HepG2 (cell line): ENCODE results near the gene THRAP3. TPM values are rescaled to one million over a fixed set of nuclear protein-coding genes. Genes with fewer than 3 reads are reported as not detected.

Experiments used
- ATAC-seq: fragments of 200-7000 bp; cut with Tn5 transposase; 3 replicates; pipeline ENCODE4 v1.9.1; 2020; ENCODE audit warnings: mild to moderate bottlenecking, moderate library complexity
- BruUV-seq: library from RNA; stranded (reverse); fragments of 400-500 nt; replicated peaks from 2 replicates; lab custom pipeline; 2021; lab: Mats Ljungman, UMichigan
- CTCF ChIA-PET: fragments of 300-600 bp; formaldehyde crosslinking; extraction: SDS; loops from one replicate; lab custom pipeline; 2021; ENCODE audit warnings: low total read pairs, inconsistent platforms, low intra/inter-chr PET ratio; lab: Yijun Ruan, JAX
- POLR2A ChIA-PET: fragments of 350-600 bp; sonication (Branson Sonifier 250); formaldehyde crosslinking; loops from one replicate; lab custom pipeline; 2020; ENCODE audit warnings: antibody characterized with exemption, inconsistent platforms; lab: Yijun Ruan, JAX
- DNase-seq: peaks from one replicate; pipeline ENCODE4 v3.0.0-alpha.2; 2015; ENCODE audit warnings: low spot score
- FAIRE-seq: peaks from 3 replicates; lab custom pipeline; 2011; peaks lifted over from hg19 to GRCh38; lab: Jason Lieb, UNC
- H2AFZ ChIP-seq: one replicate; pipeline ENCODE4 v1.6.1; 2011; ENCODE audit warnings: low read length, inconsistent platforms
- H3K27ac ChIP-seq: fragments of 300-600 bp; 3 replicates; pipeline ENCODE4 v1.8.0; 2011; ENCODE audit warnings: mixed run types, mild to moderate bottlenecking, mixed read lengths, low read length, inconsistent platforms; ENCODE audit not compliant: insufficient read depth; ENCODE audit errors: extremely low read length
- H3K27me3 ChIP-seq, 2 experiments: fragments of 200-600 bp in 1 of 2; 2 replicates in 1 of 2; 3 replicates in 1 of 2; pipeline versions ENCODE4 v1.6.0 to v1.8.0; 2011; ENCODE audit warnings: low read length in 2 of 2, mild to moderate bottlenecking in 2 of 2, moderate library complexity in 2 of 2, inconsistent platforms in 1 of 2; ENCODE audit not compliant: insufficient read depth in 2 of 2, control insufficient read depth in 1 of 2
- H3K36me3 ChIP-seq, 2 experiments: fragments of 200-600 bp in 1 of 2; replicated peaks in 1 of 2; 2 replicates in 1 of 2; 3 replicates in 1 of 2; pipeline versions ENCODE4 v1.5.1 to v1.8.0; 2011; ENCODE audit warnings: low read length in 2 of 2, inconsistent platforms in 1 of 2; ENCODE audit not compliant: insufficient read depth in 2 of 2, control insufficient read depth in 1 of 2
- H3K4me1 ChIP-seq: 2 replicates; pipeline ENCODE4 v1.5.1; 2012; ENCODE audit warnings: low read length, inconsistent platforms; ENCODE audit not compliant: insufficient read depth
- H3K4me2 ChIP-seq: 2 replicates; pipeline ENCODE4 v1.6.0; 2011; ENCODE audit warnings: low read depth, low read length, inconsistent platforms
- H3K4me3 ChIP-seq, 3 experiments: fragments of 200-600 bp in 1 of 3; sonication (generic), shearing (Covaris generic) in 1 of 3; replicated peaks in 1 of 3; 2 replicates each; pipeline ENCODE4 v1.5.1; 2011 to 2016; ENCODE audit warnings: low read length in 3 of 3, inconsistent platforms in 2 of 3, low read depth in 2 of 3, mild to moderate bottlenecking in 2 of 3, control low read depth in 1 of 3, mixed read lengths in 1 of 3; ENCODE audit not compliant: insufficient read depth in 1 of 3
- H3K79me2 ChIP-seq: one replicate; pipeline ENCODE4 v1.6.1; 2011; ENCODE audit warnings: low read length, inconsistent platforms; ENCODE audit not compliant: insufficient read depth
- H3K9ac ChIP-seq: 2 replicates; pipeline ENCODE4 v1.6.0; 2011; ENCODE audit warnings: mild to moderate bottlenecking, low read depth, low read length, inconsistent platforms; ENCODE audit not compliant: insufficient read depth
- H3K9me3 ChIP-seq: 2 replicates; pipeline ENCODE4 v1.5.1; 2012; ENCODE audit warnings: mild to moderate bottlenecking, low read length
- H4K20me1 ChIP-seq: 2 replicates; pipeline ENCODE4 v1.6.0; 2011; ENCODE audit warnings: inconsistent platforms, mild to moderate bottlenecking, low read length, moderate library complexity; ENCODE audit not compliant: insufficient read depth
- DMAP1 ChIP-seq: IDR thresholded peaks from 2 replicates; pipeline ENCODE4 v1.6.1; 2016
- HNRNPK ChIP-seq: fragments of 200-400 bp; formaldehyde crosslinking; IDR thresholded peaks from 2 replicates; pipeline ENCODE4 v1.6.1; 2018; ENCODE audit warnings: low read length, low read depth, moderate library complexity, mild to moderate bottlenecking; ENCODE audit not compliant: poor library complexity, severe bottlenecking
- RBM22 ChIP-seq: fragments of 200-400 bp; formaldehyde crosslinking; optimal IDR thresholded peaks from 2 replicates; pipeline ENCODE3; 2017; ENCODE audit warnings: mild to moderate bottlenecking, low read length, moderate library complexity
- RXRA ChIP-seq: sonication (generic); formaldehyde crosslinking; IDR thresholded peaks from 2 replicates; pipeline ENCODE4 v1.5.1; 2020; ENCODE audit warnings: missing genetic modification reagents
- WGBS: methylation state at CpG from one replicate; pipeline ENCODE4 v1.1.6; 2017; ENCODE audit warnings: low lambda C conversion rate; 5-methylcytosine and 5-hydroxymethylcytosine counted together
- in situ Hi-C: cut with HindIII; loops from 2 replicates; pipeline ENCODE4 v1.10.0; 2017; ENCODE audit warnings: low pct_unique_long_range_greater_than_20kb; ENCODE audit not compliant: extremely low pct_ligation_motif_present
- intact Hi-C: fragments of 100-400 bp; cut with micrococcal nuclease; formaldehyde crosslinking; loops from one replicate; pipeline ENCODE4 v1.10.0; 2022; ENCODE audit not compliant: unreplicated experiment
- polyA plus RNA-seq, 8 experiments: library from polyadenylated mRNA; depleted of rRNA in 3 of 8; stranded (reverse) in 7 of 8; unstranded in 1 of 8; fragments of >200 nt; fragmentation: Illumina TruSeq in 4 of 8; extraction: Trizol in 4 of 8; gene quantifications; 2 replicates each; pipeline versions ENCODE4 v1.2.1 to v1.2.3, GENCODE V29; 2011 to 2016; ENCODE audit warnings: low read depth in 4 of 8, missing spikeins in 1 of 8, mixed read lengths in 1 of 8; ENCODE audit not compliant: insufficient read depth in 1 of 8
- total RNA-seq, 5 experiments: library from RNA; depleted of rRNA; stranded (reverse); fragments of >200 nt; fragmentation: Illumina TruSeq; extraction: Trizol; gene quantifications; 2 replicates each; pipeline ENCODE4 v1.2.3, GENCODE V29; 2016; ENCODE audit warnings: low read depth in 1 of 5

THRAP3 gene
- total and polyA plus RNA-seq, 2 of the 13 experiments (the other 11 are each of a cell fraction or from before 2014, with no cell fraction given) = 45.0 to 92.6 TPM

DNA sequence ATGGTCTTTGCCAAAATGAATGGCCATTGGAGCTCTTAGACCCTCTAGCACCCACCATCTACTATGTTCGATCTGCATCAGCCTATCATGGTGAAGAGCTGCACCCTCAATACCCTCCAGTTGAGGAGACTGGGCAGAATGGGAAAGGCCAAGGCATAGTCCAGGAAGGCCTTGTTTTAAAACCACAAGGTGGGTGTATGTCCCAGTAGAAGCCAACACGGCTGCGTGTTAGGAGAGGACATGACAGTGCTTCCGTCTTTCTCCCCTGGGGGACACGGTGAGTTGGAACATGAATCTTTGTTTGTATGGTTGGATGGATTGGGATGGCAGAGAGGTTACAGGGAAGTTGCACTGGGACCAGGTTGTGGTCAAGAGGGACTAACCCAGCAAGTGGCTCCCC lies 63.4 kb downstream of the THRAP3 start:
- no peak for DNase-seq
- Histone ChIP-seq H3K79me2 (peaks cover 10% of the 10 kb centered on the region), H3K27ac (no peak overlapping the region), H3K4me2 (no peak overlapping the region), H3K4me3 (no peak overlapping the region), H4K20me1 (no peaks in the 10 kb centered on the region), H2AFZ (no peak overlapping the region), H3K9me3 (no peaks in the 10 kb centered on the region), H3K4me1 (no peaks in the 10 kb centered on the region; the same call in 1 of the 2 replicates), H3K9ac (no peak overlapping the region), H3K36me3 (peaks cover 36 to 91% of the 10 kb centered on the region in 2 experiments), H3K27me3 (no peaks in the 10 kb centered on the region)
- no peak for ATAC-seq
- BruUV-seq = no TSS peak
- TF ChIP-seq RXRA (no peak), RBM22 (peak; percentile 73)
- FAIRE-seq = no peak
- intact Hi-C loops (loop anchor here (5.0 kb wide), 1 partner anchor 190 kb away; no protein-coding TSS in a partner anchor), in situ Hi-C loops (loop anchor here (5.0 kb wide), 1 partner anchor 135 kb away; no protein-coding TSS in a partner anchor)
- WGBS = 97% methylated on average over 5 of the region's 5 CpGs
- CTCF ChIA-PET = no interaction called here
- POLR2A ChIA-PET = no interaction called here

DNA sequence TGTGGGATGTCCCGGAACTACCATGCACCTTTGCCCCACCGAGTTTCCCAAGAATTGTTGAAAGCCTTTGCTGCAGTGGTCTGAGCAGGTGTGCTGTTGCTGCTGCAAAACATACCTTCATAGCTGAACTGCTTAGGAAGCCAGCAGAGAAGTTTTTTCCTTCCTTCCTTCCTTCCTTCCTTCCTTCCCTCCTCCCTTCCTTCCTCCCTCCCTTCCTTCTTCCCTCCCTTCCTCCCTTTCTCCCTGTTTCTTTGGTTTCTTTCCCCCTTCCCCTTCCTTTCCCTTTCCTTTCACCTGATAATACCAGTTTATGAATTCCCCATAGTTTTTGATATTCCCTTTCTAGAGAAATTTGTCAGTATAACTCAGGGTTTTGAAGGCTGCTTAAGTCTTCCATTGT lies 71.1 kb downstream of the THRAP3 start:
- peaks cover 26 to 79% of the 10 kb centered on the region in 2 experiments for H3K36me3 ChIP-seq
- in situ Hi-C loops = no loop called here
- no peak for FAIRE-seq

More for the DNA sequence above, 71.1 kb downstream of the THRAP3 start:
- intact Hi-C loops = no loop called here
- DNase-seq (no peak), ATAC-seq (no peak)
- Histone ChIP-seq H4K20me1 (no peaks in the 10 kb centered on the region; the same call in 1 of the 2 replicates), H3K27me3 (no peaks in the 10 kb centered on the region), H3K9ac (no peak overlapping the region), H3K27ac (no peak overlapping the region), H3K4me2 (no peak overlapping the region), H3K9me3 (no peaks in the 10 kb centered on the region), H3K4me3 (no peak overlapping the region), H3K4me1 (peaks cover 17% of the 10 kb centered on the region), H3K79me2 (no peaks in the 10 kb centered on the region), H2AFZ (no peak overlapping the region)
- WGBS = 95% methylated on average over 2 of the region's 2 CpGs
- no TSS peak for BruUV-seq
- TF ChIP-seq DMAP1 (CRISPR knock-in tag) (no peak), HNRNPK (peak; percentile 70)
- ChIA-PET CTCF (no interaction called here), POLR2A (no interaction called here)
